ENCODE data around the gene KDF1.

GRCh38 chr1:26970810-26971209, 10.5 kb upstream of the KDF1 start:
- TF ChIP-seq POLR2A (IDR thresholded peaks at IDR 0.05), result no peak
- no peak for TF ChIP-seq CTCF (IDR thresholded peaks at IDR 0.05)

Data from suprapubic skin (tissue), 3 donors.